IMR-90 (cell line): ENCODE measurements around the gene TMSB15B. TPM values are rescaled to one million over a fixed set of nuclear protein-coding genes. Genes with fewer than 3 reads are reported as not detected.

Experiments
- ATAC-seq: fragments of 200-7000 bp; cut with Tn5 transposase; 2 replicates; pipeline ENCODE4 v1.9.1; 2020; ENCODE audit warnings: low read depth, mild to moderate bottlenecking, moderate library complexity
- BruUV-seq: library from RNA; stranded (reverse); fragments of 400-500 nt; replicated peaks from 2 replicates; lab custom pipeline; 2021; lab: Mats Ljungman, UMichigan
- CTCF ChIA-PET: fragments of 300-600 bp; formaldehyde crosslinking; extraction: SDS; loops from one replicate; lab custom pipeline; 2021; ENCODE audit warnings: antibody characterized with exemption; lab: Yijun Ruan, JAX
- POLR2A ChIA-PET: fragments of 300-600 bp; sonication (Branson Sonifier 250); formaldehyde crosslinking; loops from one replicate; lab custom pipeline; 2022; ENCODE audit warnings: antibody characterized with exemption; ENCODE audit not compliant: unreplicated experiment; lab: Charles Lee
- DNase-seq: peaks from one replicate; pipeline ENCODE4 v3.0.0; 2013
- H2AFZ ChIP-seq: replicated peaks from 2 replicates; pipeline ENCODE3; 2013; ENCODE audit warnings: low read length, mild to moderate bottlenecking; ENCODE audit not compliant: poor library complexity
- H2AK5ac ChIP-seq: 2 replicates; pipeline ENCODE4 v1.6.1; 2013; ENCODE audit warnings: low read depth, low read length, inconsistent platforms
- H2AK9ac ChIP-seq: replicated peaks from 2 replicates; pipeline ENCODE3; 2013; ENCODE audit warnings: mild to moderate bottlenecking, low read depth, low read length, moderate library complexity; ENCODE audit not compliant: poor library complexity
- H2BK120ac ChIP-seq: 2 replicates; pipeline ENCODE4 v1.6.1; 2013; ENCODE audit warnings: low read depth, low read length, inconsistent platforms
- H2BK15ac ChIP-seq: 3 replicates; pipeline ENCODE4 v1.6.1; 2013; ENCODE audit warnings: low read depth, low read length, inconsistent platforms
- H2BK20ac ChIP-seq: 2 replicates; pipeline ENCODE4 v1.6.1; 2013; ENCODE audit warnings: low read depth, mild to moderate bottlenecking, inconsistent platforms, low read length, moderate library complexity
- H2BK5ac ChIP-seq: 2 replicates; pipeline ENCODE4 v1.6.1; 2013; ENCODE audit warnings: mild to moderate bottlenecking, low read depth, low read length, inconsistent platforms; ENCODE audit not compliant: poor library complexity, severe bottlenecking
- H3K14ac ChIP-seq: replicated peaks from 2 replicates; pipeline ENCODE4 v1.6.1; 2013; ENCODE audit warnings: low read depth, low read length, inconsistent platforms
- H3K18ac ChIP-seq: 2 replicates; pipeline ENCODE4 v1.6.1; 2013; ENCODE audit warnings: low read depth, low read length, control low read depth
- H3K23ac ChIP-seq: 2 replicates; pipeline ENCODE4 v1.6.1; 2013; ENCODE audit warnings: low read depth, low read length, inconsistent platforms
- H3K27ac ChIP-seq: 2 replicates; pipeline ENCODE4 v1.5.1; 2013; ENCODE audit warnings: mild to moderate bottlenecking, control low read depth, low read length; ENCODE audit not compliant: insufficient read depth
- H3K27me3 ChIP-seq: 2 replicates; pipeline ENCODE4 v1.6.1; 2013; ENCODE audit warnings: low read length; ENCODE audit not compliant: control insufficient read depth, insufficient read depth
- H3K36me3 ChIP-seq: 2 replicates; pipeline ENCODE4 v1.6.1; 2013; ENCODE audit warnings: low read length, mixed read lengths; ENCODE audit not compliant: control insufficient read depth, insufficient read depth
- H3K4ac ChIP-seq: 2 replicates; pipeline ENCODE4 v1.6.1; 2013; ENCODE audit warnings: low read depth, low read length, inconsistent platforms
- H3K4me1 ChIP-seq: 2 replicates; pipeline ENCODE4 v1.6.1; 2013; ENCODE audit warnings: low read length, mixed read lengths; ENCODE audit not compliant: control insufficient read depth, insufficient read depth
- H3K4me2 ChIP-seq: 2 replicates; pipeline ENCODE4 v1.6.1; 2013; ENCODE audit warnings: low read depth, mild to moderate bottlenecking, control low read depth, low read length, moderate library complexity
- H3K4me3 ChIP-seq: 2 replicates; pipeline ENCODE4 v1.5.1; 2013; ENCODE audit warnings: low read depth, mild to moderate bottlenecking, control low read depth, low read length, moderate library complexity; ENCODE audit not compliant: insufficient read depth
- H3K56ac ChIP-seq: 2 replicates; pipeline ENCODE4 v1.6.1; 2013; ENCODE audit warnings: low read length, inconsistent platforms; ENCODE audit not compliant: insufficient read depth; ENCODE audit errors: extremely low read depth
- H3K79me1 ChIP-seq, 2 experiments: 2 replicates each; pipeline ENCODE4 v1.6.1; 2013; ENCODE audit warnings: low read length in 2 of 2, inconsistent platforms in 1 of 2, low read depth in 1 of 2
- H3K9ac ChIP-seq: 2 replicates; pipeline ENCODE4 v1.6.1; 2013; ENCODE audit warnings: low read depth, low read length, control low read depth
- H3K9me1 ChIP-seq: 2 replicates; pipeline ENCODE4 v1.6.1; 2013; ENCODE audit warnings: low read length, inconsistent platforms; ENCODE audit not compliant: insufficient read depth
- H3K9me3 ChIP-seq: 2 replicates; pipeline ENCODE4 v1.6.1; 2013; ENCODE audit warnings: low read length; ENCODE audit not compliant: control insufficient read depth, insufficient read depth
- H4K20me1 ChIP-seq: 2 replicates; pipeline ENCODE4 v1.6.1; 2013; ENCODE audit warnings: low read length, inconsistent platforms; ENCODE audit not compliant: insufficient read depth
- H4K5ac ChIP-seq: 2 replicates; pipeline ENCODE4 v1.6.1; 2013; ENCODE audit warnings: mild to moderate bottlenecking, low read depth, low read length, control low read depth
- H4K8ac ChIP-seq, 2 experiments: 2 replicates each; pipeline ENCODE4 v1.6.1; 2013; ENCODE audit warnings: low read depth in 2 of 2, low read length in 2 of 2, control low read depth in 1 of 2, inconsistent platforms in 1 of 2
- H4K91ac ChIP-seq: 2 replicates; pipeline ENCODE4 v1.6.1; 2013; ENCODE audit warnings: low read depth, low read length, inconsistent platforms; ENCODE audit not compliant: insufficient read depth
- BHLHE40 ChIP-seq: fragments of 150-350 bp; IDR thresholded peaks from 2 replicates; pipeline ENCODE4 v1.6.1; 2016; ENCODE audit warnings: mild to moderate bottlenecking, low read depth, low read length
- CEBPB ChIP-seq: IDR thresholded peaks from 2 replicates; pipeline ENCODE4 v1.6.1; 2012; ENCODE audit warnings: low read depth, low read length, improper control_type of control experiment
- CHD1 ChIP-seq: IDR thresholded peaks from 2 replicates; pipeline ENCODE4 v1.6.1; 2012; ENCODE audit warnings: low read depth, low read length, improper control_type of control experiment
- NFE2L2 ChIP-seq: fragments of 150-350 bp; IDR thresholded peaks from 2 replicates; pipeline ENCODE4 v1.6.1; 2016; ENCODE audit warnings: low read depth, mild to moderate bottlenecking, low read length
- WGBS, 2 experiments: methylation state at CpG; one replicate each; pipeline versions ENCODE4 v1.1.5 to v1.1.7; 2013; ENCODE audit warnings: missing lambda C conversion rate in 2 of 2; ENCODE audit not compliant: insufficient read length in 1 of 2; ENCODE audit errors: extremely low coverage in 2 of 2; 5-methylcytosine and 5-hydroxymethylcytosine counted together
- dilution Hi-C: fragments of 300-500 bp; cut with HindIII; formaldehyde crosslinking; loops from one replicate; pipeline ENCODE4 v1.14.3; 2018; ENCODE audit warnings: low sequenced_read_pairs; ENCODE audit not compliant: unreplicated experiment
- in situ Hi-C: fragments of 300-500 bp; cut with MboI; formaldehyde crosslinking; loops from 3 replicates; pipeline ENCODE4 v1.14.3; 2019; ENCODE audit warnings: low sequenced_read_pairs, inconsistent platforms, mixed read lengths
- intact Hi-C: fragments of 100-400 bp; cut with micrococcal nuclease; formaldehyde crosslinking; loops from 2 replicates; pipeline ENCODE4 v1.10.0; 2022
- polyA plus RNA-seq, 3 experiments: library from polyadenylated mRNA; depleted of rRNA; stranded (reverse); fragments of >200 nt; gene quantifications; 2 replicates each; pipeline ENCODE4 v1.2.3, GENCODE V29; 2012; ENCODE audit warnings: low replicate concordance in 1 of 3
- total RNA-seq: library from RNA; depleted of rRNA; stranded (reverse); fragments of >200 nt; gene quantifications from 2 replicates; pipeline ENCODE4 v1.2.3, GENCODE V29; 2012

The TMSB15B gene
- total and polyA plus RNA-seq, 2 of the 4 experiments (the other 2 are of a cell fraction): 7.9 to 9.0 TPM

- Histone ChIP-seq H4K8ac (no peak overlapping the region), H2AK5ac (no peak overlapping the region), H3K9ac (no peak overlapping the region), H3K14ac (no peak overlapping the region), H4K20me1 (no peaks in the 10 kb centered on the region), H3K4ac (no peak overlapping the region), H3K27ac (no peak overlapping the region), H3K23ac (no peak overlapping the region), H3K18ac (no peak overlapping the region), H3K9me1 (no peaks in the 10 kb centered on the region), H3K9me3 (peaks cover 3% of the 10 kb centered on the region; the same call in 1 of the 2 replicates), H3K4me2 (no peak overlapping the region), H2BK20ac (no peak overlapping the region), H4K5ac (no peak overlapping the region), H3K36me3 (no peaks in the 10 kb centered on the region), H2BK15ac (no peak overlapping the region), H3K79me1 (no peaks in the 10 kb centered on the region), H2AFZ (no peak overlapping the region), H2BK5ac (no peak overlapping the region), H2BK120ac (no peak overlapping the region), H3K27me3 (peaks cover 12% of the 10 kb centered on the region), H3K4me3 (no peak overlapping the region), H3K56ac (no peak overlapping the region), H4K91ac (no peak overlapping the region), H3K4me1 (no peaks in the 10 kb centered on the region), H2AK9ac (no peak overlapping the region)
- CTCF ChIA-PET: interaction anchor here (0.6 kb wide), 1 partner anchor 254 kb away, joined by 3 read pairs; no protein-coding TSS in a partner anchor
- intact Hi-C loops (no loop called here), in situ Hi-C loops (no loop called here), dilution Hi-C loops (no loop called here)
- no TSS peak for BruUV-seq
- WGBS, 2 experiments: 60% methylated on average over 1 of the region's 5 CpGs; no CpG with 5 or more reads in 1 of the 2 experiments
- no peak for TF ChIP-seq BHLHE40
- TF ChIP-seq CEBPB: no peak
- no peak for TF ChIP-seq NFE2L2
- no peak for TF ChIP-seq CHD1
- no peak for DNase-seq
- POLR2A ChIA-PET: no interaction called here
- ATAC-seq: no peak
Observed at GRCh38 chrX:104008831-104009230, 46.4 kb downstream of the TMSB15B start.
